HepG2 (cell line): ENCODE results near the gene SLC4A9. TPM values are rescaled to one million over a fixed set of nuclear protein-coding genes. Genes with fewer than 3 reads are reported as not detected.

Experiments
- CEBPG ChIP-seq: IDR thresholded peaks from 2 replicates; pipeline ENCODE4 v1.6.1; 2016
- ELF4 ChIP-seq: sonication (generic); formaldehyde crosslinking; IDR thresholded peaks from 2 replicates; pipeline ENCODE4 v1.5.0; 2020; ENCODE audit warnings: missing genetic modification reagents, mild to moderate bottlenecking, moderate library complexity, borderline replicate concordance
- FOSL2 ChIP-seq: sonication (generic); formaldehyde crosslinking; IDR thresholded peaks from 2 replicates; pipeline ENCODE4 v1.4.0; 2020; ENCODE audit warnings: missing genetic modification reagents
- FOXP1 ChIP-seq, 2 experiments: fragments of 450-650 bp in 1 of 2; IDR thresholded peaks; 2 replicates each; pipeline ENCODE4 v1.6.1; 2017 to 2018; ENCODE audit warnings: antibody characterized with exemption in 1 of 2
- GTF2F1 ChIP-seq: fragments of 150-350 bp; IDR thresholded peaks from 2 replicates; pipeline ENCODE4 v1.6.1; 2014; ENCODE audit warnings: low read length
- HNRNPLL ChIP-seq: fragments of 200-400 bp; formaldehyde crosslinking; IDR thresholded peaks from 2 replicates; pipeline ENCODE4 v1.6.1; 2017; ENCODE audit warnings: mild to moderate bottlenecking, low read depth, low read length; ENCODE audit not compliant: poor library complexity, severe bottlenecking
- NFE2L2 ChIP-seq: fragments of 150-350 bp; IDR thresholded peaks from 2 replicates; pipeline ENCODE4 v1.6.1; 2014; ENCODE audit warnings: low read length
- NFKB2 ChIP-seq: sonication (generic); formaldehyde crosslinking; IDR thresholded peaks from 2 replicates; pipeline ENCODE4 v1.4.0; 2020; ENCODE audit warnings: missing genetic modification reagents, borderline replicate concordance
- NR1H2 ChIP-seq: sonication (generic); formaldehyde crosslinking; IDR thresholded peaks from 2 replicates; pipeline ENCODE4 v1.8.1; 2022; ENCODE audit warnings: low read depth, missing genetic modification reagents, borderline replicate concordance
- ZFP36 ChIP-seq: fragments of 150-350 bp; IDR thresholded peaks from 2 replicates; pipeline ENCODE4 v1.6.1; 2018; ENCODE audit warnings: borderline replicate concordance, low read length, low read depth; ENCODE audit not compliant: partially characterized antibody
- ZNF234 ChIP-seq: sonication (generic); formaldehyde crosslinking; conservative IDR thresholded peaks from 2 replicates; pipeline ENCODE4 v1.5.1; 2020; ENCODE audit warnings: mild to moderate bottlenecking, missing genetic modification reagents
- ZNF317 ChIP-seq: sonication (generic); formaldehyde crosslinking; IDR thresholded peaks from 2 replicates; pipeline ENCODE4 v1.5.0; 2020; ENCODE audit warnings: mild to moderate bottlenecking, missing genetic modification reagents
- ZNF747 ChIP-seq: sonication (generic); formaldehyde crosslinking; IDR thresholded peaks from 2 replicates; pipeline ENCODE4 v1.8.1; 2023; ENCODE audit warnings: missing genetic modification reagents, mild to moderate bottlenecking, borderline replicate concordance
- polyA plus RNA-seq, 8 experiments: library from polyadenylated mRNA; depleted of rRNA in 3 of 8; stranded (reverse) in 7 of 8; unstranded in 1 of 8; fragments of >200 nt; fragmentation: Illumina TruSeq in 4 of 8; extraction: Trizol in 4 of 8; gene quantifications; 2 replicates each; pipeline versions ENCODE4 v1.2.1 to v1.2.3, GENCODE V29; 2011 to 2016; ENCODE audit warnings: low read depth in 4 of 8, missing spikeins in 1 of 8, mixed read lengths in 1 of 8; ENCODE audit not compliant: insufficient read depth in 1 of 8
- total RNA-seq, 5 experiments: library from RNA; depleted of rRNA; stranded (reverse); fragments of >200 nt; fragmentation: Illumina TruSeq; extraction: Trizol; gene quantifications; 2 replicates each; pipeline ENCODE4 v1.2.3, GENCODE V29; 2016; ENCODE audit warnings: low read depth in 1 of 5
- TF ChIP-seq, protein P1 (sequence below): sonication (generic); formaldehyde crosslinking; IDR thresholded peaks from 2 replicates; pipeline ENCODE4 v1.8.1; 2023; ENCODE audit warnings: mild to moderate bottlenecking, missing genetic modification reagents
- TF ChIP-seq, protein P2 (sequence below), 2 experiments: IDR thresholded peaks; 2 replicates each; pipeline ENCODE4 v1.6.1; 2011 to 2012; ENCODE audit warnings: low read length in 2 of 2, borderline replicate concordance in 1 of 2, low read depth in 1 of 2, mild to moderate bottlenecking in 1 of 2, moderate library complexity in 1 of 2
- TF ChIP-seq, protein P3 (sequence below): sonication (generic); formaldehyde crosslinking; IDR thresholded peaks from 2 replicates; pipeline ENCODE4 v1.8.0; 2022; ENCODE audit warnings: mild to moderate bottlenecking, missing genetic modification reagents
- TF ChIP-seq, protein P4 (sequence below): sonication (generic); formaldehyde crosslinking; IDR thresholded peaks from 2 replicates; pipeline ENCODE4 v1.4.0; 2020; ENCODE audit warnings: missing genetic modification reagents

The SLC4A9 gene
- total and polyA plus RNA-seq, 2 of the 13 experiments (the other 11 are each of a cell fraction or from before 2014, with no cell fraction given): not detected

- no peak for TF ChIP-seq NFE2L2
- peak; percentile 37; the same call in 1 of the 2 replicates for TF ChIP-seq ZNF234 (CRISPR knock-in tag)
- peak; percentile 75; the same call in 1 of the 2 replicates for TF ChIP-seq NFKB2
- peak; percentile 66 for TF ChIP-seq HNRNPLL
- TF ChIP-seq GTF2F1: peak; percentile 80; the same call in 1 of the 2 replicates
- TF ChIP-seq FOSL2 (CRISPR knock-in tag): peak; percentile 48; the same call in 1 of the 2 replicates
- TF ChIP-seq, protein P1, sequence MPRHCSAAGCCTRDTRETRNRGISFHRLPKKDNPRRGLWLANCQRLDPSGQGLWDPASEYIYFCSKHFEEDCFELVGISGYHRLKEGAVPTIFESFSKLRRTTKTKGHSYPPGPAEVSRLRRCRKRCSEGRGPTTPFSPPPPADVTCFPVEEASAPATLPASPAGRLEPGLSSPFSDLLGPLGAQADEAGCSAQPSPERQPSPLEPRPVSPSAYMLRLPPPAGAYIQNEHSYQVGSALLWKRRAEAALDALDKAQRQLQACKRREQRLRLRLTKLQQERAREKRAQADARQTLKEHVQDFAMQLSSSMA (CRISPR knock-in tag): no peak
- TF ChIP-seq ZNF317: peak; percentile 67; the same call in 1 of the 2 replicates
- TF ChIP-seq ELF4 (CRISPR knock-in tag): no peak; the same call in 1 of the 2 replicates
- TF ChIP-seq, protein P2, sequence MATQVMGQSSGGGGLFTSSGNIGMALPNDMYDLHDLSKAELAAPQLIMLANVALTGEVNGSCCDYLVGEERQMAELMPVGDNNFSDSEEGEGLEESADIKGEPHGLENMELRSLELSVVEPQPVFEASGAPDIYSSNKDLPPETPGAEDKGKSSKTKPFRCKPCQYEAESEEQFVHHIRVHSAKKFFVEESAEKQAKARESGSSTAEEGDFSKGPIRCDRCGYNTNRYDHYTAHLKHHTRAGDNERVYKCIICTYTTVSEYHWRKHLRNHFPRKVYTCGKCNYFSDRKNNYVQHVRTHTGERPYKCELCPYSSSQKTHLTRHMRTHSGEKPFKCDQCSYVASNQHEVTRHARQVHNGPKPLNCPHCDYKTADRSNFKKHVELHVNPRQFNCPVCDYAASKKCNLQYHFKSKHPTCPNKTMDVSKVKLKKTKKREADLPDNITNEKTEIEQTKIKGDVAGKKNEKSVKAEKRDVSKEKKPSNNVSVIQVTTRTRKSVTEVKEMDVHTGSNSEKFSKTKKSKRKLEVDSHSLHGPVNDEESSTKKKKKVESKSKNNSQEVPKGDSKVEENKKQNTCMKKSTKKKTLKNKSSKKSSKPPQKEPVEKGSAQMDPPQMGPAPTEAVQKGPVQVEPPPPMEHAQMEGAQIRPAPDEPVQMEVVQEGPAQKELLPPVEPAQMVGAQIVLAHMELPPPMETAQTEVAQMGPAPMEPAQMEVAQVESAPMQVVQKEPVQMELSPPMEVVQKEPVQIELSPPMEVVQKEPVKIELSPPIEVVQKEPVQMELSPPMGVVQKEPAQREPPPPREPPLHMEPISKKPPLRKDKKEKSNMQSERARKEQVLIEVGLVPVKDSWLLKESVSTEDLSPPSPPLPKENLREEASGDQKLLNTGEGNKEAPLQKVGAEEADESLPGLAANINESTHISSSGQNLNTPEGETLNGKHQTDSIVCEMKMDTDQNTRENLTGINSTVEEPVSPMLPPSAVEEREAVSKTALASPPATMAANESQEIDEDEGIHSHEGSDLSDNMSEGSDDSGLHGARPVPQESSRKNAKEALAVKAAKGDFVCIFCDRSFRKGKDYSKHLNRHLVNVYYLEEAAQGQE (IDR thresholded peaks at IDR 0.05; ENCODE audit: borderline replicate concordance in 1 of 2, low read depth in 1 of 2, low read length in 2 of 2): 0 out of 4 replicates have a peak, but pooled peaks of 1 of the 2 experiments have one; percentile 42
- peak; percentile 74; the same call in 1 of the 2 replicates for TF ChIP-seq NR1H2 (CRISPR knock-in tag)
- TF ChIP-seq, protein P3, sequence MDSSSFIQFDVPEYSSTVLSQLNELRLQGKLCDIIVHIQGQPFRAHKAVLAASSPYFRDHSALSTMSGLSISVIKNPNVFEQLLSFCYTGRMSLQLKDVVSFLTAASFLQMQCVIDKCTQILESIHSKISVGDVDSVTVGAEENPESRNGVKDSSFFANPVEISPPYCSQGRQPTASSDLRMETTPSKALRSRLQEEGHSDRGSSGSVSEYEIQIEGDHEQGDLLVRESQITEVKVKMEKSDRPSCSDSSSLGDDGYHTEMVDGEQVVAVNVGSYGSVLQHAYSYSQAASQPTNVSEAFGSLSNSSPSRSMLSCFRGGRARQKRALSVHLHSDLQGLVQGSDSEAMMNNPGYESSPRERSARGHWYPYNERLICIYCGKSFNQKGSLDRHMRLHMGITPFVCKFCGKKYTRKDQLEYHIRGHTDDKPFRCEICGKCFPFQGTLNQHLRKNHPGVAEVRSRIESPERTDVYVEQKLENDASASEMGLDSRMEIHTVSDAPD (CRISPR knock-in tag): no peak
- no peak for TF ChIP-seq ZNF747 (CRISPR knock-in tag)
- TF ChIP-seq ZFP36: no peak
- TF ChIP-seq CEBPG: peak; percentile 64
- TF ChIP-seq FOXP1 (IDR thresholded peaks at IDR 0.05): no peak
- no peak for TF ChIP-seq FOXP1 (CRISPR knock-in tag; IDR thresholded peaks at IDR 0.05)
- TF ChIP-seq, protein P4, sequence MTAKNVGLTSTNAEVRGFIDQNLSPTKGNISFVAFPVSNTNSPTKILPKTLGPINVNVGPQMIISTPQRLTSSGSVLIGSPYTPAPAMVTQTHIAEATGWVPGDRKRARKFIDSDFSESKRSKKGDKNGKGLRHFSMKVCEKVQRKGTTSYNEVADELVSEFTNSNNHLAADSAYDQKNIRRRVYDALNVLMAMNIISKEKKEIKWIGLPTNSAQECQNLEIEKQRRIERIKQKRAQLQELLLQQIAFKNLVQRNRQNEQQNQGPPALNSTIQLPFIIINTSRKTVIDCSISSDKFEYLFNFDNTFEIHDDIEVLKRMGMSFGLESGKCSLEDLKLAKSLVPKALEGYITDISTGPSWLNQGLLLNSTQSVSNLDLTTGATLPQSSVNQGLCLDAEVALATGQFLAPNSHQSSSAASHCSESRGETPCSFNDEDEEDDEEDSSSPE (CRISPR knock-in tag): peak; percentile 77
These were observed 41.6 kb downstream of the SLC4A9 start, which contains the start of gene ANKHD1 (continued) for GRCh38 chr5:140401362-140402257.
